Measurements from ENCODE around the gene SOX6.

- TF ChIP-seq POLR2AphosphoS5 (IDR thresholded peaks at IDR 0.05; ENCODE audit: low read depth, low read length) (no peak), SMC3 (IDR thresholded peaks at IDR 0.05; ENCODE audit: low read length) (peak; percentile 21; the same call in 1 of the 2 replicates), HCFC1 (IDR thresholded peaks at IDR 0.05; ENCODE audit: low read depth, low read length) (no peak)
Measured at GRCh38 chr11:16114978-16115871, 241.1 kb downstream of the SOX6 start.
